Bronchial epithelial cell (primary cell): ENCODE data around the gene CNTNAP1. TPM values are rescaled to one million over a fixed set of nuclear protein-coding genes. Genes with fewer than 3 reads are reported as not detected.

ENCODE experiments used
- DNase-seq: peaks from one replicate; pipeline ENCODE4 v3.0.0-alpha.2; 2010; ENCODE audit warnings: low read depth
- FAIRE-seq: peaks from 2 replicates; lab custom pipeline; 2011; peaks lifted over from hg19 to GRCh38; lab: Jason Lieb, UNC
- H3K27me3 ChIP-seq: 2 replicates; pipeline ENCODE4 v1.5.1; 2011; ENCODE audit warnings: low read length; ENCODE audit not compliant: control insufficient read depth, insufficient read depth
- H3K36me3 ChIP-seq: 2 replicates; pipeline ENCODE4 v1.5.1; 2011; ENCODE audit warnings: low read length; ENCODE audit not compliant: control insufficient read depth, insufficient read depth
- H3K4me3 ChIP-seq: 2 replicates; pipeline ENCODE4 v1.5.1; 2011; ENCODE audit warnings: mild to moderate bottlenecking, low read depth, low read length, control low read depth
- total RNA-seq: library from RNA; depleted of rRNA; stranded (reverse); fragments of >200 nt; gene quantifications from 2 replicates; pipeline ENCODE4 v1.2.1, GENCODE V29; 2014
- TF ChIP-seq, protein P1 (sequence below): IDR thresholded peaks from 2 replicates; pipeline ENCODE4 v1.5.1; 2011; ENCODE audit warnings: mild to moderate bottlenecking, moderate library complexity, low read length, control low read depth, inconsistent platforms; ENCODE audit not compliant: insufficient read depth, severe bottlenecking

CNTNAP1 gene
- total RNA-seq, 1 donor from 2014 or later, result 0.53 TPM

GRCh38 chr17:42704490-42704836, 22.1 kb downstream of the CNTNAP1 start:
- TF ChIP-seq, protein P1, sequence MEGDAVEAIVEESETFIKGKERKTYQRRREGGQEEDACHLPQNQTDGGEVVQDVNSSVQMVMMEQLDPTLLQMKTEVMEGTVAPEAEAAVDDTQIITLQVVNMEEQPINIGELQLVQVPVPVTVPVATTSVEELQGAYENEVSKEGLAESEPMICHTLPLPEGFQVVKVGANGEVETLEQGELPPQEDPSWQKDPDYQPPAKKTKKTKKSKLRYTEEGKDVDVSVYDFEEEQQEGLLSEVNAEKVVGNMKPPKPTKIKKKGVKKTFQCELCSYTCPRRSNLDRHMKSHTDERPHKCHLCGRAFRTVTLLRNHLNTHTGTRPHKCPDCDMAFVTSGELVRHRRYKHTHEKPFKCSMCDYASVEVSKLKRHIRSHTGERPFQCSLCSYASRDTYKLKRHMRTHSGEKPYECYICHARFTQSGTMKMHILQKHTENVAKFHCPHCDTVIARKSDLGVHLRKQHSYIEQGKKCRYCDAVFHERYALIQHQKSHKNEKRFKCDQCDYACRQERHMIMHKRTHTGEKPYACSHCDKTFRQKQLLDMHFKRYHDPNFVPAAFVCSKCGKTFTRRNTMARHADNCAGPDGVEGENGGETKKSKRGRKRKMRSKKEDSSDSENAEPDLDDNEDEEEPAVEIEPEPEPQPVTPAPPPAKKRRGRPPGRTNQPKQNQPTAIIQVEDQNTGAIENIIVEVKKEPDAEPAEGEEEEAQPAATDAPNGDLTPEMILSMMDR, result no peak
- no peak for DNase-seq
- FAIRE-seq, result no peak

GRCh38 chr17:42704837-42705494, 22.6 kb downstream of the CNTNAP1 start:
- no peak for DNase-seq
- Histone ChIP-seq H3K36me3 (peaks cover 32% of the 10 kb centered on the region), H3K4me3 (no peak overlapping the region), H3K27me3 (no peaks in the 10 kb centered on the region)
- TF ChIP-seq, protein P1, result no peak
- FAIRE-seq, result no peak

More at GRCh38 chr17:42704490-42704836, 22.1 kb downstream of the CNTNAP1 start:
- Histone ChIP-seq H3K4me3 (no peak overlapping the region), H3K36me3 (peaks cover 30% of the 10 kb centered on the region), H3K27me3 (no peaks in the 10 kb centered on the region)

GRCh38 chr17:42706732-42707131, 24.4 kb downstream of the CNTNAP1 start:
- Histone ChIP-seq H3K4me3 (no peak overlapping the region), H3K27me3 (no peaks in the 10 kb centered on the region), H3K36me3 (peaks cover 33% of the 10 kb centered on the region)
- DNase-seq, result no peak
- TF ChIP-seq, protein P1, result no peak
- FAIRE-seq, result no peak

- Histone ChIP-seq H3K4me3 (no peak overlapping the region), H3K27me3 (no peaks in the 10 kb centered on the region), H3K36me3 (peaks cover 29% of the 10 kb centered on the region)
- FAIRE-seq, result no peak
- TF ChIP-seq, protein P1, result no peak
- no peak for DNase-seq
Observed at GRCh38 chr17:42708588-42708987, 26.3 kb downstream of the CNTNAP1 start.

DNA sequence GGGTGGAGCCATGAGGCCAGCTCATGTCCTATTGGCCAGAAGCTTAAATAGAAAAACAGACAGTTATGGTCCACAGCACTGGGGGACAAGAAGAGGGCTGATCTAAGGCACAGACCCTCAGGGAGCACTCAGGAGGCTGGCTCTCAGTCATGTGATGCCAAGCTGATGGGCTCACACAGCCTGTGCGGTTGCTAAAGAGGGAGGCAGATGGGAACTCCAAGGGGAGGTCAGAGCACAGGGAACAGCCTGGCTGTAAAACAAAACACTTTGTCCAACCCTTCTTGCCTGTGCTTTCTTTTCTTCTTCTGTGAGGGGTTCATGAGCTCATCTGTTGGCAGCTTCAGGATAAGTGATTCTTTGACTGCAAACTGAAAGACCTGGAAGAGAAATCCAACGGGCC, 27.2 kb downstream of the CNTNAP1 start:
- Histone ChIP-seq H3K36me3 (peaks cover 27% of the 10 kb centered on the region), H3K27me3 (no peaks in the 10 kb centered on the region), H3K4me3 (no peak overlapping the region)
- TF ChIP-seq, protein P1, result no peak
- FAIRE-seq, result no peak
- no peak for DNase-seq

GRCh38 chr17:42720996-42721583, 38.8 kb downstream of the CNTNAP1 start:
- TF ChIP-seq, protein P1, result peak; percentile 54
- H3K4me3 ChIP-seq, result no peak overlapping the region
- H3K36me3 ChIP-seq, result peaks cover 25% of the 10 kb centered on the region
- FAIRE-seq (no peak), DNase-seq (peak; percentile 73)
- H3K27me3 ChIP-seq, result no peaks in the 10 kb centered on the region
